Esophagus muscularis mucosa (tissue), 4 donors: ENCODE results near the gene MTAP. TPM values are rescaled to one million over a fixed set of nuclear protein-coding genes. Genes with fewer than 3 reads are reported as not detected.

ENCODE experiments used
- DNase-seq: peaks from one replicate; pipeline ENCODE4 v3.0.0-alpha.2; 2017; ENCODE audit errors: extremely low spot score
- H3K27ac ChIP-seq, 4 donors: fragments of 200-600 bp; sonication (generic); replicated peaks in 1 of 4; 1 replicate in 3 of 4; 2 replicates in 1 of 4; pipeline ENCODE4 v1.5.1; 2016 to 2019; ENCODE audit warnings: mild to moderate bottlenecking in 1 of 4
- H3K27me3 ChIP-seq, 4 donors: fragments of 200-600 bp; sonication (generic); one replicate each; pipeline versions ENCODE4 v1.5.1 to v1.6.0; 2016 to 2019
- H3K36me3 ChIP-seq, 4 donors: fragments of 200-600 bp; sonication (generic); one replicate each; pipeline ENCODE4 v1.5.1; 2016 to 2019
- H3K4me1 ChIP-seq, 4 donors: fragments of 200-600 bp; sonication (generic); one replicate each; pipeline ENCODE4 v1.5.1; 2016 to 2019
- H3K4me3 ChIP-seq, 4 donors: fragments of 200-600 bp; sonication (generic); 1 replicate in 2 of 4; 2 replicates in 2 of 4; pipeline ENCODE4 v1.5.1; 2016 to 2019; ENCODE audit warnings: mild to moderate bottlenecking in 4 of 4, moderate library complexity in 1 of 4
- H3K9me3 ChIP-seq, 4 donors: fragments of 200-600 bp; sonication (generic); 1 replicate in 3 of 4; 2 replicates in 1 of 4; pipeline ENCODE4 v1.5.1; 2016 to 2019
- CTCF ChIP-seq, 3 experiments: fragments of 200-600 bp in 2 of 3; fragments of 450-650 bp in 1 of 3; sonication (generic) in 2 of 3; IDR thresholded peaks; one replicate each; pipeline ENCODE4 v1.5.1; 2017 to 2019; ENCODE audit warnings: antibody characterized with exemption in 3 of 3, mild to moderate bottlenecking in 2 of 3, moderate library complexity in 1 of 3
- EP300 ChIP-seq: sonication (generic); formaldehyde crosslinking; IDR thresholded peaks from one replicate; pipeline ENCODE4 v1.6.1; 2017; ENCODE audit warnings: antibody characterized with exemption
- POLR2A ChIP-seq: fragments of 450-650 bp; IDR thresholded peaks from one replicate; pipeline ENCODE4 v1.6.1; 2017; ENCODE audit warnings: antibody characterized with exemption, moderate library complexity, mild to moderate bottlenecking, low read depth
- POLR2AphosphoS5 ChIP-seq, 2 donors: sonication (generic); formaldehyde crosslinking; IDR thresholded peaks; one replicate each; pipeline ENCODE4 v1.6.1; 2017; ENCODE audit warnings: antibody characterized with exemption in 2 of 2
- WGBS: methylation state at CpG from one replicate; pipeline ENCODE4 v1.1.5; 2018; 5-methylcytosine and 5-hydroxymethylcytosine counted together
- intact Hi-C: fragments of 100-400 bp; cut with DNase I; formaldehyde crosslinking; loops from one replicate; pipeline ENCODE4 v1.15.1; 2023
- total RNA-seq, 4 donors: library from RNA; depleted of rRNA; stranded (reverse); fragments of >200 nt; gene quantifications; one replicate each; pipeline versions ENCODE4 v1.1.0 to v1.2.1, GENCODE V29; 2016

The MTAP gene
- total RNA-seq, 4 donors from 2014 or later = 18.1 to 26.0 (median 22.1) TPM

DNA sequence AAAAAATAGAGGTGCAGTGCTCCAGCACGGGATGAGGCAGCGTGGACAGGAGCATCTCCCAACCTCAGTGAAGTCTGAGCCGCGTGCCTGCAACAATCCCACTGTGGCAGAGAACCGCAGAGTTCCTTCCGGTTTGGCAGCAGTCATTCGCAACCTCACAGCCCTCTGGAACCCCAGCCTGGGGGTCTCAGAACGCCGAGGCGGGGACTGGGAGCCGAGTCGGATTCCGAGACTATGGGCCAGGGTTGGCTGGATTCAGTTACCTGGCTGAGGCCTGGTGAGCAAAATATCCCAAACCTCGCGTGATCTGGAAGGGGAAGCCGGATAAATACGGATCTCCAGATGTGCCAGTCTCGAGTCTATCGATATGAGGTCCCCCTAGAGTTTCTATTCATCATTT is 164.7 kb downstream of the MTAP start:
- Histone ChIP-seq H3K36me3 (no peaks in the 10 kb centered on the region), H3K27ac (no peak overlapping the region), H3K4me1 (peaks cover 13 to 43% (median 35%) of the 10 kb centered on the region in 4 donors), H3K9me3 (peaks cover 0 to 3% (median 0%) of the 10 kb centered on the region in 4 donors), H3K27me3 (peaks cover 11 to 99% (median 74%) of the 10 kb centered on the region in 4 donors), H3K4me3 (no peak overlapping the region)
- TF ChIP-seq POLR2A (no peak), POLR2AphosphoS5 (IDR thresholded peaks at IDR 0.05) (no peak)
- DNase-seq = no peak
- intact Hi-C loops = no loop called here
- 34% methylated on average over 11 of the region's 19 CpGs for WGBS

GRCh38 chr9:21967702-21968101 is 165.3 kb downstream of the MTAP start:
- H3K9me3 ChIP-seq = peaks cover 0 to 3% (median 0%) of the 10 kb centered on the region in 4 donors
- no peak overlapping the region for H3K27ac ChIP-seq
- no peak for DNase-seq
- TF ChIP-seq POLR2A = no peak
- H3K36me3 ChIP-seq = no peaks in the 10 kb centered on the region
- H3K27me3 ChIP-seq = peaks cover 11 to 100% (median 79%) of the 10 kb centered on the region in 4 donors
- WGBS = 35% methylated on average over 10 of the region's 10 CpGs
- H3K4me3 ChIP-seq = no peak overlapping the region
- H3K4me1 ChIP-seq = peaks cover 13 to 43% (median 35%) of the 10 kb centered on the region in 4 donors
- intact Hi-C loops = no loop called here

DNA sequence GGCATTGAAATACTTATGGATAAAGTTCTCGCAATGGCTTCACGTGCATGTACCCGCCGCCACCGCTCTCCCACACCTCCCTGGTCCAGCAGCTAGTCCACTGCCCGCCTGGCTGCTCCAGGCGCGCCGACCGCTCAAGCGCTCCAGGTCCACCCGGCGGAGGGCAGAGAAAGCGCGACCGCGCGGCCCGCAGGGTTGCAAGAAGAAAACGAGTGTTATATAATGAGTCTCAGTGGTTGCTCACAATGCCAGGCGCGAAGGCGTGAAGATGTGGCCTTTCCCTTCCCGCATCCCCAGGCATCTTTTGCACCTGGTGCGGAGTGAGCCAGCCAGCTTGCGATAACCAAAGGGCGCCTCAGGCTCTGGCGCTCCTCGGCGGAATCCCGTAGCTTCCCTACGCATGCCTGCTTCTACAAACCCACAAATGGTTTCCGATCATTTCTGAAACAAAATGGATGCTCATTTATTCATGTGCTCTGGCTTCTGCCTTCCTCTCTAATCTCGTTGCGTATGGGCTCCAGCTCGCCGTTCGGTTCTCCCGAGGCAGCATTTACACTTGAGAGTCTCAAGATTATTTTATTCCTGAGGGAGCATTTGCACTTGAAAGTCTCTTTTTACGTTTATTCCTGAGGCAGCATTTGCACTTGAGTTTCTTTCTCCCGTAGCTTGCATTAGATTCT is 166.0 kb downstream of the MTAP start:
- 7% methylated on average over 41 of the region's 41 CpGs for WGBS

GRCh38 chr9:21969011-21969940 is 166.8 kb downstream of the MTAP start:
- no peaks in the 10 kb centered on the region for H3K9me3 ChIP-seq
- peaks cover 13 to 45% (median 40%) of the 10 kb centered on the region in 4 donors for H3K4me1 ChIP-seq
- 11% methylated on average over 28 of the region's 28 CpGs for WGBS
- no peak overlapping the region for H3K4me3 ChIP-seq
- no peak overlapping the region for H3K27ac ChIP-seq
- DNase-seq = no peak
- peaks cover 19 to 100% (median 95%) of the 10 kb centered on the region in 4 donors for H3K27me3 ChIP-seq
- no peaks in the 10 kb centered on the region for H3K36me3 ChIP-seq
- TF ChIP-seq EP300 (no peak), POLR2AphosphoS5 (IDR thresholded peaks at IDR 0.05) (no peak), CTCF (IDR thresholded peaks at IDR 0.05) (no peak), POLR2A (no peak)
- intact Hi-C loops = no loop called here

More for the DNA sequence above, 166.0 kb downstream of the MTAP start:
- Histone ChIP-seq H3K27me3 (peaks cover 11 to 100% (median 87%) of the 10 kb centered on the region in 4 donors), H3K36me3 (no peaks in the 10 kb centered on the region), H3K4me3 (no peak overlapping the region), H3K9me3 (peaks cover 0 to 2% (median 0%) of the 10 kb centered on the region in 4 donors), H3K27ac (no peak overlapping the region), H3K4me1 (peaks cover 13 to 43% (median 35%) of the 10 kb centered on the region in 4 donors)
- intact Hi-C loops = no loop called here
- no peak for DNase-seq
- TF ChIP-seq CTCF (IDR thresholded peaks at IDR 0.05) = no peak
- TF ChIP-seq POLR2A = no peak
- no peak for TF ChIP-seq EP300
- TF ChIP-seq POLR2AphosphoS5 (IDR thresholded peaks at IDR 0.05) = no peak

DNA sequence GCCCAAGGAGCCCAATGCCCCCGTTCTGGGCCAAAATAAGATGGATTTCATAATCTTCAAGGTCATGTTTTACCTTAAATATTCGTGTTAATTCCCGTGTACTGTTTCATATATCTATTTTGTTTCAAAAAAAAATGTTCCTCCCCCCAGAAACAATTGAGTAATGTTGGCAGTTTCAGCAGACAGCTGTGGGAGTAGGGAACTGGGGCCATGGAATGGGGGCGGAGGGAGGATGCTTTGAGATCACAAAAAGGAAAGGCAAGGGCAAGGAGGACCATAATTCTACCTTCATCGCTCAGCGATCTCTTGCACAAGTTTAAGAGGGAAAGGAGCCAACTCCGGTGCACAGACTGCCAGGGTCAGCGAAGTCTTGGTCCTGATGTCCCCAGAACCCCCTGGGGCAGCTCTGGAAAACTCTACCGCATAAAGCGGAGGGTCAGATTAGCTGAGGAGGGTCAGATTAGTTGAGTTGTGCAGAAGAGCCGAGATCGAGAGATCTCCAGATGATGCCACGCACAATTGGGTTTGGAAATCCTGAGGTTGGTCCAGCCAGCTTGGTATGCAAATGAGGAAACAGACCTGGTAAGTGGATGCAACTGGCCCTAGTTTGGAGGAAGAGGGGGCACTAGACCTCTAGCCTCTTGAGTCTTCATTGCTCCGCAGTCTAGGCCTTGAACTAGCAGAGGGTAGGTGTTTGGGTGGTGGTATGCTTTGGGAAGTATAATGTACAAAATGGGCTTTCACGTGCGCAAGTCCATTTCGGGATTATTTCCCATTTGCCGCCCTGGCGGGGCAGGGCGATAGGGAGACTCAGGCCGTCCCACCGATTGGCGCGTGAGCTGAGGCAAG is 167.7 kb downstream of the MTAP start:
- no peaks in the 10 kb centered on the region for H3K36me3 ChIP-seq
- no peak overlapping the region for H3K27ac ChIP-seq
- 28% methylated on average over 24 of the region's 24 CpGs for WGBS
- TF ChIP-seq EP300 (no peak), CTCF (IDR thresholded peaks at IDR 0.05) (no peak), POLR2A (no peak), POLR2AphosphoS5 (IDR thresholded peaks at IDR 0.05) (no peak)
- intact Hi-C loops = no loop called here
- H3K4me1 ChIP-seq = peaks cover 16 to 49% (median 43%) of the 10 kb centered on the region in 4 donors
- no peak overlapping the region for H3K4me3 ChIP-seq
- peaks cover 25 to 100% (median 98%) of the 10 kb centered on the region in 4 donors for H3K27me3 ChIP-seq
- no peak for DNase-seq
- H3K9me3 ChIP-seq = no peaks in the 10 kb centered on the region
